HUDEP-2 (cell line): ENCODE results near the gene SPINT2.

ENCODE experiments used
- DNase-seq, 76 experiments: peaks; one replicate each; lab custom pipeline; 2025; ENCODE audit not compliant: unreplicated experiment in 76 of 76; lab: John Stamatoyannopoulos, UW

SPINT2 gene

DNA sequence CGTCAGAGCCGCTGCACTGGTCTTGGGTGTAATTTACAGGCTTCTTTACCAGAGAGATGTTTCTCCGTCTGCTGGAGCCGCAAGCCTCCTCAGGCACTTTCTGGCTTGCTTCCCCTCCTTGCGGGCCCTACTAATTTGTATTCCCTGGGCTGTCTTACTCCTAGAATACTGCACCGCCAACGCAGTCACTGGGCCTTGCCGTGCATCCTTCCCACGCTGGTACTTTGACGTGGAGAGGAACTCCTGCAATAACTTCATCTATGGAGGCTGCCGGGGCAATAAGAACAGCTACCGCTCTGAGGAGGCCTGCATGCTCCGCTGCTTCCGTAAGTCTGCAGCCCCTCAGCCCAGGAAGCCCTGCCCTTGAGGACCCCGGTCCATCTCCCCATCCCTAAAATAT is 25.6 kb downstream of the SPINT2 start:
- no peak for DNase-seq

DNA sequence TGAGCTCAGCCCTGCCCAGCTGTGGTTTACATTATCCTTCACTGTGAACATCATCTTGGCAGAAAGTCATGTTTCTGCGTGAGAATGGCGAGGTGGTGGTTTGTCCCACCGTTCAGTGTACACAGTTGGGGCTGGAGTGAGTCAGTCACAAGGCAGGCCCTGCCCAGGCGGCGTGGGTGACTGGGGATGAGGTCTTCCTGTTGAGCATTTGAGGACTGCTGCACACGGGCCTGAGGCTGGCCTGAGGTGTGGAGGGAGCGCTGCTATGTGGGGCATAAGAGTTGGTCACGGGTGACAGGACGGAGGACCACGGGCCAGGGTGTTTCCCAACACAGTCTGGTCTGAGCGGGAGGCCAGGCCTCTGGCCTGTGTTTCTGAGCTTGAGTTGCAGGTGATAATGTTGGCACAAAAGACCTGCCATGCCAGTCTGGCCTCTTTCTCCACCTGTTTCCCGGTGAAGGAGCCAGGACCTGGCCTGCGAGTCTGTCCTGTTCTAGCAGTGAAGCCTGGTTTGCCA is 26.3 kb downstream of the SPINT2 start:
- peak in 52 of 76 experiments; percentile 8 to 82 (median 45) for DNase-seq

DNA sequence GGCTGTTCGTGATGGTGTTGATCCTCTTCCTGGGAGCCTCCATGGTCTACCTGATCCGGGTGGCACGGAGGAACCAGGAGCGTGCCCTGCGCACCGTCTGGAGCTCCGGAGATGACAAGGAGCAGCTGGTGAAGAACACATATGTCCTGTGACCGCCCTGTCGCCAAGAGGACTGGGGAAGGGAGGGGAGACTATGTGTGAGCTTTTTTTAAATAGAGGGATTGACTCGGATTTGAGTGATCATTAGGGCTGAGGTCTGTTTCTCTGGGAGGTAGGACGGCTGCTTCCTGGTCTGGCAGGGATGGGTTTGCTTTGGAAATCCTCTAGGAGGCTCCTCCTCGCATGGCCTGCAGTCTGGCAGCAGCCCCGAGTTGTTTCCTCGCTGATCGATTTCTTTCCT is 27.5 kb downstream of the SPINT2 start:
- DNase-seq, result no peak

DNA sequence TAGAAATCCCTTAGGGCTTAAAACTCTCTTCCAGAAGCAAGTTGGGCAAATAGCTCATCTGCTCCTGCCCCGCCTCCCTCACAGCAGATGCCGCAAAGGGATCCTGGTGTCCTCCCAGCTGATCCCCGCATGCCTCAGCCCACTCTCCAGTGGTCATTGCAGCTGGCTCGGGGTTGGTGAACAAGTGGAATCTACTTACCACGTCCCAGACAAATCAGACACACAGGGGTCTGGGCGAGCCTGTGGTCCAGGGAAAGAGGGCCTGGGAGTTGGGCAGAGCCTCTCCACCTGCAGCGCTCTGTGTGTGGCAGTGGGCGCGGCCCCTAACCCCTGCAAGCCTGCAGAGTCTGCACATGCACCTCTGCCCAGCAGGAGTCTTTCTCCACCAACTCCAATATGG is 28.9 kb downstream of the SPINT2 start:
- DNase-seq, result no peak

DNA sequence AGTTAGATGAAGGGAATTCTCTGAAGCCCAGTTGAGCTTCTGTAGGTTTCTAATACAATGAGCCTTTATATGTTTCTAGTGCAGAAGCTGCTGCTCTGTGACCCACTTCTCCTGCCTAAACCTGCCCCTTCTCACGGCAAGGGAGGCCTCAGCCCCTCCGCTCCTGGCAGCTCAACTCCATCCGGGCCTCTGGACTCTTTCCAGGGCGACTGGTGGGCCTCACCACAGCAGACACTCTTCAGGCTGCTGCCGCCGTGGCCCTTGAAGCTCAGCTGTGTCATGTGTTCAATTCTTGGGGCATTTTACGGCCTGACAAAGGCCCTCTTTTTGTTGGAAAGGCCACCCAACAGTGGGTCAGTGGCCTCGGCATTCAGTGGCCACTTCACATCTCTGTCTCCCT is 29.7 kb downstream of the SPINT2 start:
- DNase-seq, result no peak

DNA sequence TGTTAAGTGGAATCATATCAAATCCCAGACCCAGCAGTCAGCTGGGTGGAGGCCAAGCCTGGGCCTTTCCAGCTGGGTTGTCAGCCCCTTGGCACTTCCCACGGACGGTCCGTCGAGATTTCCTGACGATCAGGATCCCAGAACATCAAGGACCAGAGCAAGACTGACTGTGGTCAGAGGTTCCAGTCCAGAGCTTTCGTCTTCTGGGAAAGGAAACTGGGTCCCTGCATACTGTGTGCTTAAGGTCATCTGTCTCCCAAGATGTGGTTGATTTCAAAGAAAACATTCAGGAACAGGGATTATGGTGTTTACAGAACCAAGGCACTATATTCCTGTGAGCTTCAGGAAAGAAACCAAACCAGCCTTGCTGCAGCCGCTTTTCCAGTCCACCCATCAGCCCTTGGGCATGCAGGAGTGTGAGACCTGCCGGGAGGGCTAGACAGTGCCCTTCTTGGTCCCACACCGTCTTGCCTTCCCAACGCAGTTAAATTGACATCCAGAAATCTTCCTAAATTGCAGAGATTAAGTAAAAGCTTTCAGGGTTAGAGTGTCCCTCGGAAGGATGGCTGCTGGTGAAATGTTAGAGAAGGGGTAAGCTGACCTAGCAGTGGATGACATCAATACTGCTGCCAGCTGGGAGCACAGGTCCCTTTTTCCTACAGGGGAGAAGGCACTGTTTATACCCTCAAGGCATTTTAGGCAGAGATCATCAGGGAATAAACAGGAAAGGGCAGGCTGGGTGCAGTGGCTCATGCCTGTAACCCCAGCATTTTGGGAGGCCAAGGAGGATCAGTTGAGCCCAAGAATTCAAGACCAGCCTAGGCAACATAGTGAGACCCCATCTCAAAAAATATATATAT is 34.7 kb downstream of the SPINT2 start:
- DNase-seq, result no peak

DNA sequence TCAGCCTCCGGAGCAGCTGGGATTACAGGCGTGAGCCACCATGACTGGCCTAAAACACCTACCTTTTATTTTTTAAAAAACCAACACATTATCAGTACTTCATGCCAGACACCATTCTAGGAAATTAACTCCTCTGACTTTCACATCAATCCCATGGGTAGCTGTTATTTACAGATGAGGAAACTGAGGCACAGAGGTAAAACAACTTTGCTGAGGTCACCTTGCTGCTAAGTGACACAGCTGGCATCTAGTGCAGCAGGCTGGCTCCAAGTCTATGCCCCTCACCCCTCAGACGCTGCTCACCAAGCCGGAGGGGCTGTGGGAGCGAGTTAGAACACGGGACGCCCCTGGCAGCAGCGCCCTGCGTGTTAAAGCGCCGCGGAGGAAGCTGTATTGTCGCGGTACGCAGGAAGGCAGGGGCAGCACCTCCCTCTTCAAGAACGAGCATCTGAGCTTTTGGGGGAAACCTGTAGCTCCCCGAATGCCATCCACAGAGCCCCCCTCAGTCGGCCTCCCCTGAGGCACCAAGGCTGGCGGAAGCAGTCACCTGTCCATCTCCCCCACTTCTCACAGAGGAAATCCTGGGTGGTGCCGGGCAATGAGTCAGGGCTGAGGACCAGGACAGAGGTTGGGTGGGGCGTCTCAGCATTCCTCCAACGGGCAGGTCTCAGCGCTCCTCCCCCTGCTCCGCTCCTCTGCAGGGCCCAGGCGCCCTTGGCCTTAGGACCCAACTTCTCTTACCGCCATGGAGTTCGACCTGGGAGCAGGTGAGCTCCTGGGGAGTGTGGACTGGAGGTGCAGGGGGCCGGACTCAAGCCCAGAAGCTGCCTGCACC is 39.4 kb downstream of the SPINT2 start, which contains the start of gene C19orf33:
Gene C19orf33 (plus strand): TSS at position 735 of the 835 bp plus-strand sequence. CDS start 11 bp downstream, at position 746.
- DNase-seq, result peak in 69 of 76 experiments; percentile 13 to 84 (median 65)

DNA sequence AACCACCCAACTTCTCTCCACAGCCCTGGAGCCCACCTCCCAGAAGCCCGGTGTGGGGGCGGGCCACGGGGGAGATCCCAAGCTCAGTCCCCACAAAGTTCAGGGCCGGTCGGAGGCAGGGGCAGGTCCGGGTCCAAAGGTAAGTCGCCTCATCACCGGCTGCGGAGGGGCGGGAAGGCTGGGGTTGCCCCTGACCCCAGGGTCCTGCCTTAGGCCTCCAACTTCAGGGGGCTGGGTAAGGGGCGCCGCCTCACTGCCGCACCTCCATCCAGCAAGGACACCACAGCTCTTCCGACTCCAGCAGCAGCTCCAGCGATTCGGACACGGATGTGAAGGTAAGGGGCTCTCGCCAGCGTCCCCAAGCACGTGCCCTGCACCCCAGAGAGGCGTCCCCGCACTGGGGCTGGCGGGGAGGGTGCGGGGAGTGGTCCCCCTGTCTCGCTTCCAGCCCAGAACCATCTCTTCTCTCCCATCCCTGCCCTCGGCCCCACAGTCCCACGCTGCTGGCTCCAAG is 40.0 kb downstream of the SPINT2 start:
- no peak for DNase-seq

DNA sequence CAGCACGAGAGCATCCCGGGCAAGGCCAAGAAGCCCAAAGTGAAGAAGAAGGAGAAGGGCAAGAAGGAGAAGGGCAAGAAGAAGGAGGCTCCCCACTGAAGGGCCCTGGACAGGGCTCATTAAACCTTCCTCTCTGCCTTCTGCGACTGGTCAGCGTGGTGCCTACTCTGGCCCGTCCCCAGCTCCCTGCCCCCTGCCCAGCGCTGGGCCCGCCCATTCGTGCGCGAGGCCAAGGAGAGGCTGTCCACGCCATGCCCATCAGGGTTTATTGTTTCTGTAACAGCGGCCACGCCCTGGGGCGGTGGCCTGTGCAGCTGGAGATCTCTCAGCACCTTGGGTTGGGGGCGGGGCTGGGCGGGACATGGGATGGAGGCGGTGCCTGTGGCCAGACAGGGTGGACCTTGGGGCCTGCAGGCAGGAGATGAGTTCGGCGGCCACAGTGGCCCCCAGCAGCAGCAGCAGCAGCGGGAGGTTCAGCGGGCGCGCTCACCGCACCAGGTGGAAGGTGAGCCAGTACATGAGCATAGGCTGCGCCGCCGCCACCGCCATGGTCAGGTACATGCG is 40.6 kb downstream of the SPINT2 start:
- peak in 72 of 76 experiments; percentile 20 to 86 (median 68) for DNase-seq

DNA sequence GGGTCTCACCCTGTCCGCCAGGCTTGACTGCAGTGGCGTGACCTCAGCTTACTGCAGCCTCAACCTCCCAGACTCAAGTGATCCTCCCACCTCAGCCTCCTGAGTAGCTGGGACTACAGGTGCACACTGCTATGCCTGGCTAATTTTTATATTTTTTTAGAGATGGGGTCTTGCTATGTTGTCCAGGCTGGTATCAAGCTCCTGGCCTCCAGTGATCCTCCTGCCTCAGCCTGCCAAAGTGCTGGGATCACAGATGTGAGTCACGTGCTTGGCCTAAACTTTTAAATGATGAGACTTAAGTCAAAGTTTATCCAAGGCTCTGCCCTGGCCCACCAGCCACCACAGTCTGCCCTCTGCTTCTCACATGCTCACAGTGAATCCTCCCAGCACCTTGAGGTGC is 41.9 kb downstream of the SPINT2 start:
- DNase-seq, result no peak

DNA sequence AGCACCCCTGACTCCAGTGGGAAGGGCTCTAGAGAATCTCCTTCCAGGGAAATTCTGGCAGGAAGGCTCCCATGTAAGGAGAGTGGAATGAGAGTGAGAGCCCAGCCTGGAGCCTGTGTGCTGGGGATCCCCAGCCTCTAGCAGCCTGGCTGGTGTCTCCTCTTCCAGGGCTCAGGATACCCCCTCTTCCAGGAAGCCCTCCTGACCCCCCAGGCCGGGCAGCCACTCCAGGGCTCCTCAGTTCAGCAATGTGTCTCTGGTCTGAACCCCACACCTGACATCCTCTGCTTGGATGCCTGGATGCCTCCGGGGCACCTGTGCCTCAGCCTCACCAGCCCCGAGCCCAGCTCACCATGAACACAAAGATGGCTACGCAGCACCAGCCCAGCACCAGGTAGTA is 42.7 kb downstream of the SPINT2 start:
- DNase-seq, result no peak

DNA sequence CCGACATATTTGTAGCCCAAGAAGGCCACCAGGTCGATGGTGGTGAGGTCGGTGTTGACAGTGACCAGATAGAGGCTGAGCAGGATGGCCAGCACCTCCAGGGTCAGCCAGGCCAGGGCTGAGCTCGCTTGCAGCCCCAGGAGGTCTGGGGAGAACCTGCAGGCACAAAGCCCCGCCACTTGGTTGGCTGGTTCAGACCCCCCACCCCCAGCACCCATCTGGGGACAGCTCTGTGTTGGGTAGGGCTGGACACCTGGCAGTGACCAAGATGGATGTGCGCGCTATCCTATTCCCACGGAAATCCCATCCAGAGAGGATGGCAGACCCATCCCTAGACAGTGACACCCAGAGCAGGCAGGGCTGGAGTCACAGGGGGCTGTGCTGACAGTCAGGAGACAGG is 43.2 kb downstream of the SPINT2 start:
- no peak for DNase-seq

DNA sequence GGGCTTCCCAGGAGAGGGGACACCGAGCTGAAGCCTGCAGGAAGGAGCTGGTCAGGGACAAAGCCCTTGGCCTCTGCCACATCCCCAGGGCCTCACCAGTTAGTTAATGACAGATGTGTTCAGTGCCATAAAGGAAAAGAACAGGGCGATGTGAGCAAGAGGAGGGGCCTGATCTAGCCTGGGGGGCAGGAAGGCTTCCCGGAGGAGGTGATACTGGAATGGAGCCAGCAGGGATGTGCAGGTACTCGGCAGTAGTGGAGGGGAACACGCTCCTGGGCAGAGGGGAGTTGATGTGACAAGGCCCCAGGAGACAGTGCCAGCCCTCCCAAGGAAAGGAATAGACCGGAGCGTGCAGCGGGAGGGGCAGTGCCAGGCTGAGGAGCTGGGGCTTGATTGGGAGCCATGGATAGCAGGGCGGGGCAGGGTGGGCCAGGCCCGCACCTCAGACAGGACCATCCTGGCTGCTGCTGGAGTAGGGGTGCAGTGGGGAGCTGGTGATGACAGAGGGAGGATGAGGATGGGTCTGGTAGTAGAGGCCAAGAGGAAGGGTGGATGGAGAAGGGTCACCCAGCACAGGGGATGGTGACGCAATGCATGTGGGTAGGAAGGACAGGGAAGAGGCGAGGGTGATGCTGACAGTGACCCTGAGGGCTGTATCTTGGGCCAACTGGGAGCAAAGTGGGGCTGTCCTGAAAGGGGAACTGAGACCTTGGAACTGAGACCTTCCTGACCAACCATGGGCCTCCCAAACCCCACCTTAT is 43.8 kb downstream of the SPINT2 start:
- DNase-seq, result no peak

DNA sequence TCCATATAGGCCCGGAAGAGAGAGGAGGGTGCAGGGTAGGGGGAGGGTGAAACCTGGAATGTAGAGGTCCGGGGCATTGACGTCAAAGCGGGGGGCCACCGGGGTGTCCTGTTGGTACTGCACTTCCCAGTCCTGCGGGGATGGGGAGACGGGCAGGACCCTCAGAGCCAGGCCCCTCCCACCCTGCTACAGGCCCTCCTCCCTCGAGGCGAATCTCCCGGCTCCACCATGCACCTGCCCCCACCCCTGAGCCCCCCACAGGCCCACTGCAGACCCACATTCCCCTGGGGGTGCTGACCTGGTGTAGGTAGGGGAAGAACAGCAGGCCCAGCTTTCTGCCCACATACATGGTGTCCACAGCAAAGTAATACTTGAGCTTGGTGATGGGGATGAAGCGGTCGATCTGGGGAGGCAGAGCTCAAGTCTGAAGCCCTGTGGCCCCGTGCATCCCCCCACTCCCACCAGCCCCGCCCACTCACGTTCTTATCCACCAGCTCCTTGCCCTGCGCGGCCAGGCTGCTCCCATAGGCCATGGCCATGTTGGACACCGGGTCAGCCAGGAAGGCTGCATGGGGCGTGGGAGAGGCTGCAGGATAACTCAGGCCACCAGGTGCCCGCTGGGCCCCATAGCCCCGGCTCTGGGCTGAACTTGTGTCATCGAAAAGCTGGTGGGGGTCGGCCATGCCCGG is 44.7 kb downstream of the SPINT2 start:
- no peak for DNase-seq

DNA sequence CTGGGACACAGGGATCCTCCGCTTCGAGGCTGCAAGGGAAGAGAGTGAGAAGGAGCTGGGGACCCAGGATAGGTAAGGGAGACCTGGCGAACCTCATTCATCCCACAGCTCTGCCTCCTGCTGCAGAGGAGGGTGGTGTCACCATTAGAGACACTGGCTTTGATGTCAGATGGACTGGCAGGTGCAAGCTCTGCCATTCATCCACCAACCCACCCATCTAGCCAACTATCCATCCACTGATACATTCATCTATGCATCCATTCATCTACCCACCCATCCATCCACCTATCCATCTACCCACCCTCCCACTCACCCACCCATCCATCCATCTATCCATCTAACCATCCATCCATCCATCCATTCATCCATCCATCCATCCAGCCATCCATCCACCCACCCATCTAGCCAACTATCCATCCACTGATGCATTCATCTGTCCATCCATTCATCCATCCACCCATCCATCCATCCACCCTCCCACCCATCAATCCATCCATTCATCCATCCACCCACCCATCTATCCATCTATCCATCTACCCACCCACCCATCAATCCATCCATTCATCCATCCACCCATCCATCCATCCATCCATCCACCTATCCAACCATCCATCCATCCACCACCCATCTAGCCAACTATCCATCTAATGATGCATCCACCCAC is 45.4 kb downstream of the SPINT2 start:
- DNase-seq, result no peak

DNA sequence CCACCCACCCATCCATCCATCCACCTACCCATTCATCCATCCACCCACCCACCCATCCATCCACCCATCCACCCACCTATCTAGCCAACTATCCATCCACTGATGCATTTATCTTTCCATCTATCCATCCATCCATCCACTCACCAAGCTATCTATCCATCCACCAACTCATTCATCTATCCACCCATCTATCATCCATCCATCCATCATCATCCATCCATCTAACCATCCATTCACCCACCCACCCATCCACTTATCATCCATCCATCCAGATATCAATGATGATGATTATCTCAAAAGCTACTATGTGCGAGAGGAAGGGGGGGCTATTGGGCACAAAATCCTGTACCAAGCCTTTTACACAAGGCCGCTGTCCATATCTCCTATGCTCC is 45.9 kb downstream of the SPINT2 start:
- DNase-seq, result no peak

DNA sequence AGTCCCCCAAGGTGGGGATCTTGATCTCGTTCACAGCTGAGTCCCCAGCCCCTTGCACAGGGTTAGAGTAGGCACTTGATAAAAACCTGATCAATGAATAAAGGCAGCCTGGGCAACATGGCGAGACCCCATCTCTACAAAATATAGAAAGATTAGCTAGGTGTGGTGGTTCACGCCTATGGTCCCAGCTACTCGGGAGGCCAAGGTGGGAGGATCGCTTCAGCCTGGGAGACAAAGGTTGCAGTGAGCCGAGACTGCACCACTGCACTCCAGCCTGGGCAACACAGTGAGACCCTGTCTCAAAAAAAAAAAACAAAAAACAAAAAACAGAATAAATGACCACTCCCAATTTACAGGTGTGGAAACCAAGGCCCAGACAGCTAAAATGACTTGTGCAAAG is 46.6 kb downstream of the SPINT2 start:
- DNase-seq, result no peak

DNA sequence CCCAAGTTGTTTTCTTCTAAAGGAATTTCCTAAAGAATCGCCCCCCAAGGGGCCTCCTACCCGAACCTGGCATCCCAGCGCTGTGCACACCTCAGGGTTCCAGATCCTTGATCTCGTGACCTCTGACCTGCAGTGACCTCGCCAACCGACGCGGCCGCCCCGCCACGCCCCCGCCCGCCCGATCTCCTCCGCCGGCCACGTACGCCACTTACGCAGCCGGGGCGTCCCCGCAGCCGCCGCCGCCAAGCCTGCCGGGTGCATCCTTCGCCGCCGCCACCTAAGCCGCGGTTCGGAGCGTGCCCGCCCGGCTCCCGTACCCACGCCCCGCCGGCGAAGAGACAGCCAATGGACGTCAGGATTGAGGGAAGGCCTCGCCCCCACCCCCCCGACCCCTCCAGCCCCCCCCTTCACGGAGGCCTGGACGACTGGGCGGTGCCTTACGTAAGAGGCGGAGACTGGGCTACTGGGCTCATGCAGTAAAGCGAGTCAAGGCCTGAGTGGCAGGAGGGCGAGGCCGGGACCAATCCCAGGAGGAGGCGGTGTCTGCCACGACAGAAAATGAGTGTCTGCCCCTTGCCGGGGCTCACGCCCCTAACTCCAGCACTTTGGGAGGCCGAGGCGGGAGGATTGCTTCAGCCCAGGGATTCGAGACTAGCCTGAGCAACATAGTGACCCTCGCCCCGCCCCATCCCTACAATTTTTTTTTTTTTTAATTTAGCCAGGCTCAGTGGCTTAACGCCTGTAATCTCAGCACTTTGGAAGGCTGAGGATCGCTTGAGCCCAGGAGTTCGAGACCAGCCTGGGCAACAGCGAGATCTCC is 51.5 kb downstream of the SPINT2 start, which contains the start of gene YIF1B:
Gene YIF1B (minus strand): TSS at position 291 of the 820 bp plus-strand sequence. CDS start 30 bp downstream, at position 261.
- DNase-seq, result peak in 75 of 76 experiments; percentile 92 to 100 (median 99)
